Right lobe of liver (tissue), 4 donors: ENCODE measurements around the gene ZC2HC1C.

Source experiments
- CTCF ChIP-seq, 4 donors: fragments of 200-600 bp in 3 of 4; fragments of 450-650 bp in 1 of 4; IDR thresholded peaks; one replicate each; pipeline versions ENCODE4 v1.5.1 to v1.8.0; 2016 to 2022; ENCODE audit warnings: antibody characterized with exemption in 4 of 4, mild to moderate bottlenecking in 2 of 4
- POLR2A ChIP-seq: fragments of 450-650 bp; IDR thresholded peaks from one replicate; pipeline ENCODE4 v1.6.1; 2017; ENCODE audit warnings: antibody characterized with exemption, mild to moderate bottlenecking
- donor health status: DM: no; HTN: no; CAD: no.
- donor health status: DM: no; HTN: no; CAD: no.
- donor health status: DM: no; HTN: yes; CAD: no.

GRCh38 chr14:75050852-75051555 lies 18.4 kb upstream of the ZC2HC1C start, which contains the start of gene MLH3:
- no peak for TF ChIP-seq CTCF (IDR thresholded peaks at IDR 0.05)
- peak; percentile 86 for TF ChIP-seq POLR2A
